ENCODE data around the gene OR52M1. TPM values are rescaled to one million over a fixed set of nuclear protein-coding genes. Genes with fewer than 3 reads are reported as not detected.

OR52M1 gene
- total RNA-seq, 1 donor from 2014 or later: not detected

DNA sequence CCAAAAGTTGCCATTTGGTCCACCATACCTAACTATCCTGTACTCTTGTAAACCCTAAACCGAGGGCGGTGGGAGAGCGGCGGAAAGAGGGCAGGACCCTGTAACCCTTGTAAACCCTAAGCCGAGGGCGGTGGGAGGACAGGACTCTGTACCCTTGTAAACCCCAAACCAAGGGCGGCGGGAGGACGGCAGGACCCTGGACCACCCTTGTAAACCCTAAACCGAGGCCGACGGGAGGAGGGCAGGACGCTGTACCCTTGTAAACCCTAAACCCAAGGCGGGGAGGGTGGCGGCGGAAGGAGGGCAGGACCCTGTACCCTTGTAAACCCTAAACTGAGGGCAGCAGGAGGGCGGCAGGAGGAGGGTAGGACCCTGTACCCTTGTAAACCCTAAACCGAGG, 24.1 kb downstream of the OR52M1 start:
- ATAC-seq: no peak

DNA sequence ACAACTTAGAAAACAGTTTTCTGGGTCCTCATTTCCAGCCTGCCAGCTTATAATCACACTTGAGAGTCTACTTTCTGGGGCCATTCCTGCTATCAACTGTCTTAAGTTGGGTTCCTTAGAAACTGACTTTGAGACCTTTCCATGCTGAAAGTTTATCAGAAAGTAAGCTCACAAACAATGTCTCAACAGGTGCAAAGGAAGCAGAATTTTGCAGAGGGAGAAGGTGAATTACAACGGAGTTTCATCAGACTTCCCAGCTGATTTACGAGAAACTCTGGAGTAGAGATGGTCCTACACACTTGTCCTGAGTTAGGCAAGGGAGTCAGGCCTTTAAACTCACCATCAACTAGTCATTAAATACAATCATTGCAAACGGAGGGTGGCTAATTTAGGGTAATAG, 31.9 kb downstream of the OR52M1 start:
- no peak for ATAC-seq

GRCh38 chr11:4577761-4578160, 32.8 kb downstream of the OR52M1 start:
- ATAC-seq: no peak

DNA sequence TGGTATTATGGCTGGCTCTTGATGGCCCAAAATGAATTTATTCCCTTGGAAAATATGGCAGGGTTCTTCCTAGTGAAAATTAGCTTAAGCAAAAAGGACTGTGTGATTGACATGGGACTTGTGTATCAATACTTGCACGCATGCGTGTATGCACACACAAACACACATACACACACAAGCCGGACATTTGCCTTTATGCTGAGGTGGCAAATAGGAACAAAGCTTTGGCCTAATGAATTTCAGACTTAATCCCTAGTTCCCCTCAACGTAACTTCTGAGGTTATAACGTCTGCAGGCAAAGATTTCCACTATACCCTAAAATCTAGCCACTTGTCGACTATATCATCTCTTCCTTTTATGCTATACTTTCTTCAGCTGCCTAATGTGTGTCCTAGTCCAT, 33.6 kb downstream of the OR52M1 start:
- no peak for ATAC-seq

GRCh38 chr11:4580124-4580523, 35.1 kb downstream of the OR52M1 start:
- ATAC-seq: no peak

GRCh38 chr11:4581443-4581842, 36.5 kb downstream of the OR52M1 start, which contains the start of gene OR52I2:
Gene OR52I2 (plus strand): TSS chr11:4581743.
- ATAC-seq: no peak

DNA sequence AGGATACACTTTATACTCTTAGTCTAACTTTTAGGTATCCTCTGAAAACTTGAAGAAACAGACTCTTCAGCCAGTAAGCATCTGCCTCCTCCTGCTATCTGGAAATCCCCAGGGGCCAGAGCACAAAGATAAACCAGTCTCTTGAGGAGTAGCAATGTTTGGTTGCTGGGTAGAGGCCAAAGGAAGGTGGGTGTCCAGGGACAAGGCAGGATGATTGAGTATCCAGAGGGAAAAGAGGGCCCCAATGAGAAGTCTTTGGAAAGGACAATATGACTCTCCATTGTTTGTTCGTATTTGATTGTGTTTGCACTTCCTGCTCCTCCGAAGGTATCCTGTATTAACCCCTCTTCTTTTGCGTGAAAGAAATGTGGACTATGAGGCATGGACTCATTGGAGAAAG, 44.0 kb downstream of the OR52M1 start:
- ATAC-seq: no peak

DNA sequence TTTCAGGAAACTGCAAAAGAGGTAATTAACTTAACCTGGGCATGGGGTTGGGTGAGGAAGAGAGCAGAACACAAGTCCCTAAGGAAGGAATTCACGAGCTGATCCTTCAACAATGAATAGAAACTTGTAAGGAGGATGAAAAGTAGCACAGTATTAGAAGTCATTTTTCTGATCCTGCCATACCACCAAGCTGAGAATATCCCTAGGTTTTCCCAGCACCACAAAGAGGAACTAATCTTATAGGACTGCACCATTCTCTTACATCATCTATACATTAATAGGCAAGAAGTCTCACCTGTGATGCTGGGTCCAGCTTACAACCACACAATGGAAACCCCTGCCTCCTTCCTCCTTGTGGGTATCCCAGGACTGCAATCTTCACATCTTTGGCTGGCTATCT, 48.7 kb downstream of the OR52M1 start, which contains the start of gene OR52I1:
Gene OR52I1 (plus strand): TSS at position 301 of the 400 bp plus-strand sequence. CDS start 0 bp downstream, at position 301.
- no peak for ATAC-seq

Other genes starting within 250 kb of the OR52M1 start
- gene OR52B4, start 176.8 kb upstream of the OR52M1 start, total RNA-seq: not detected
- 7.1 TPM for gene TRIM21, start 151.5 kb upstream of the OR52M1 start, total RNA-seq
- not detected for gene OR52K2, start 95.9 kb upstream of the OR52M1 start, total RNA-seq
- gene OR52K1, start 62.5 kb upstream of the OR52M1 start, total RNA-seq: not detected
- not detected for gene OR52I2, start 36.6 kb downstream of the OR52M1 start, total RNA-seq
- gene OR52I1, start 48.8 kb downstream of the OR52M1 start, total RNA-seq: not detected
- 4.7 TPM for gene TRIM68, start 63.0 kb downstream of the OR52M1 start, total RNA-seq
- not detected for gene OR51D1, start 92.3 kb downstream of the OR52M1 start, total RNA-seq
- not detected for gene OR51E1, start 98.8 kb downstream of the OR52M1 start, total RNA-seq
- gene OR51E2, start 152.7 kb downstream of the OR52M1 start, total RNA-seq: not detected
- not detected for gene MMP26, start 159.6 kb downstream of the OR52M1 start, total RNA-seq
- not detected for gene OR51F1, start 224.7 kb downstream of the OR52M1 start, total RNA-seq

Data from esophagus mucosa (tissue), 1 donor.